SK-N-SH treated with all-trans-retinoic acid at 6 μM for 48 hours (cell line): Measurements from ENCODE around the gene BCKDHB.

Source experiments
- ARNTL ChIP-seq: fragments of 450-650 bp; formaldehyde crosslinking; IDR thresholded peaks from 2 replicates; pipeline ENCODE4 v1.5.0; 2020; ENCODE audit warnings: low read depth, mild to moderate bottlenecking, moderate library complexity, borderline replicate concordance
- BACH2 ChIP-seq: fragments of 250-450 bp; sonication (Bioruptor Pico); IDR thresholded peaks from 2 replicates; pipeline ENCODE4 v1.9.0; 2021; ENCODE audit warnings: mild to moderate bottlenecking, borderline replicate concordance
- CSDC2 ChIP-seq: fragments of 250-450 bp; sonication (Bioruptor Pico); IDR thresholded peaks from 2 replicates; pipeline ENCODE4 v1.5.0; 2020; ENCODE audit warnings: mild to moderate bottlenecking, moderate library complexity
- ESRRG ChIP-seq: fragments of 250-450 bp; sonication (Bioruptor Pico); IDR thresholded peaks from 2 replicates; pipeline ENCODE4 v1.6.1; 2021; ENCODE audit warnings: mild to moderate bottlenecking
- OSR1 ChIP-seq: fragments of 250-450 bp; sonication (Bioruptor Pico); IDR thresholded peaks from 2 replicates; pipeline ENCODE4 v1.8.0; 2022; ENCODE audit warnings: moderate library complexity, mild to moderate bottlenecking, inconsistent platforms
- SNAI2 ChIP-seq: fragments of 250-450 bp; sonication (Bioruptor Pico); IDR thresholded peaks from 2 replicates; pipeline ENCODE4 v1.5.0; 2020; ENCODE audit warnings: mild to moderate bottlenecking, moderate library complexity
- TOX ChIP-seq: fragments of 250-450 bp; sonication (Bioruptor Pico); IDR thresholded peaks from 2 replicates; pipeline ENCODE4 v1.8.0; 2021; ENCODE audit warnings: mild to moderate bottlenecking, moderate library complexity, borderline replicate concordance
- ZC3H10 ChIP-seq: fragments of 250-450 bp; sonication (Bioruptor Pico); IDR thresholded peaks from 2 replicates; pipeline ENCODE4 v1.5.1; 2021; ENCODE audit warnings: mild to moderate bottlenecking, moderate library complexity
- ZFP30 ChIP-seq: fragments of 450-650 bp; formaldehyde crosslinking; IDR thresholded peaks from 2 replicates; pipeline ENCODE4 v1.5.0; 2022; ENCODE audit warnings: mild to moderate bottlenecking, moderate library complexity
- ZNF565 ChIP-seq: fragments of 450-650 bp; formaldehyde crosslinking; conservative IDR thresholded peaks from 2 replicates; pipeline ENCODE4 v1.5.0; 2020; ENCODE audit warnings: low read depth, mild to moderate bottlenecking, moderate library complexity
- ZNF70 ChIP-seq: fragments of 450-650 bp; formaldehyde crosslinking; IDR thresholded peaks from 2 replicates; pipeline ENCODE4 v1.5.0; 2020; ENCODE audit warnings: mild to moderate bottlenecking, moderate library complexity
- TF ChIP-seq, protein P1 (sequence below): fragments of 250-450 bp; sonication (Bioruptor Pico); IDR thresholded peaks from 2 replicates; pipeline ENCODE4 v1.8.0; 2020; ENCODE audit warnings: mild to moderate bottlenecking, moderate library complexity, borderline replicate concordance
- TF ChIP-seq, protein P2 (sequence below): fragments of 250-450 bp; sonication (Bioruptor Pico); IDR thresholded peaks from 2 replicates; pipeline ENCODE4 v1.5.1; 2020; ENCODE audit warnings: low read depth, mild to moderate bottlenecking, moderate library complexity

DNA sequence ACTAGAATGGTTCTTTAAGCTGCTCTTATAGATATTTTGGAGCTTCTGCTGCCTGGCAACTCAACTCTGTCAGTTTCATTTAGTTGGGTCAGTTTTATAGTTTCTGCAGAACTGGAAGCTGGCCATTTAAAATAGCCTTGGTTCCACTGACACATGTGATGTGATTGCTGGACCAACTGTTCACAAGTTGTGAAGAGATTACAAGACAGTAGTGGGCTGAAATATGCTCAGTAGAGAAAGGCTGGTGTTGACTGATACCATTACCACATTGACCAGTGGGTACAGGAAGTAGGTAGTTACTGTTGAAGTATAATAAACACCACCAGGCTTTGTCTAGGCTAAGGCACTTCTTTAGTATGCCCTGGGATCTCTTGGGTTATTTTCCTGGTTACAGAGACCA lies 39.0 kb downstream of the BCKDHB start:
- TF ChIP-seq, protein P1, sequence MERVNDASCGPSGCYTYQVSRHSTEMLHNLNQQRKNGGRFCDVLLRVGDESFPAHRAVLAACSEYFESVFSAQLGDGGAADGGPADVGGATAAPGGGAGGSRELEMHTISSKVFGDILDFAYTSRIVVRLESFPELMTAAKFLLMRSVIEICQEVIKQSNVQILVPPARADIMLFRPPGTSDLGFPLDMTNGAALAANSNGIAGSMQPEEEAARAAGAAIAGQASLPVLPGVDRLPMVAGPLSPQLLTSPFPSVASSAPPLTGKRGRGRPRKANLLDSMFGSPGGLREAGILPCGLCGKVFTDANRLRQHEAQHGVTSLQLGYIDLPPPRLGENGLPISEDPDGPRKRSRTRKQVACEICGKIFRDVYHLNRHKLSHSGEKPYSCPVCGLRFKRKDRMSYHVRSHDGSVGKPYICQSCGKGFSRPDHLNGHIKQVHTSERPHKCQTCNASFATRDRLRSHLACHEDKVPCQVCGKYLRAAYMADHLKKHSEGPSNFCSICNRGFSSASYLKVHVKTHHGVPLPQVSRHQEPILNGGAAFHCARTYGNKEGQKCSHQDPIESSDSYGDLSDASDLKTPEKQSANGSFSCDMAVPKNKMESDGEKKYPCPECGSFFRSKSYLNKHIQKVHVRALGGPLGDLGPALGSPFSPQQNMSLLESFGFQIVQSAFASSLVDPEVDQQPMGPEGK (CRISPR knock-in tag), result no peak
- TF ChIP-seq TOX (CRISPR knock-in tag), result no peak
- no peak for TF ChIP-seq ZNF70
- TF ChIP-seq ARNTL (CRISPR knock-in tag), result no peak
- TF ChIP-seq ZFP30 (CRISPR knock-in tag), result no peak
- no peak for TF ChIP-seq ZC3H10
- no peak for TF ChIP-seq ESRRG (CRISPR knock-in tag)
- no peak for TF ChIP-seq ZNF565 (CRISPR knock-in tag)
- TF ChIP-seq SNAI2 (CRISPR knock-in tag), result no peak
- TF ChIP-seq, protein P2, sequence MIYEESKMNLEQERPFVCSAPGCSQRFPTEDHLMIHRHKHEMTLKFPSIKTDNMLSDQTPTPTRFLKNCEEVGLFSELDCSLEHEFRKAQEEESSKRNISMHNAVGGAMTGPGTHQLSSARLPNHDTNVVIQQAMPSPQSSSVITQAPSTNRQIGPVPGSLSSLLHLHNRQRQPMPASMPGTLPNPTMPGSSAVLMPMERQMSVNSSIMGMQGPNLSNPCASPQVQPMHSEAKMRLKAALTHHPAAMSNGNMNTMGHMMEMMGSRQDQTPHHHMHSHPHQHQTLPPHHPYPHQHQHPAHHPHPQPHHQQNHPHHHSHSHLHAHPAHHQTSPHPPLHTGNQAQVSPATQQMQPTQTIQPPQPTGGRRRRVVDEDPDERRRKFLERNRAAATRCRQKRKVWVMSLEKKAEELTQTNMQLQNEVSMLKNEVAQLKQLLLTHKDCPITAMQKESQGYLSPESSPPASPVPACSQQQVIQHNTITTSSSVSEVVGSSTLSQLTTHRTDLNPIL (CRISPR knock-in tag), result no peak
- no peak for TF ChIP-seq CSDC2 (CRISPR knock-in tag)
- no peak for TF ChIP-seq OSR1
- no peak for TF ChIP-seq BACH2
